PC-9 (cell line): ENCODE data around the gene HS3ST4. TPM values are rescaled to one million over a fixed set of nuclear protein-coding genes. Genes with fewer than 3 reads are reported as not detected.

Experiments
- BruUV-seq: library from RNA; stranded (reverse); fragments of 400-500 nt; replicated peaks from 2 replicates; lab custom pipeline; 2021; lab: Mats Ljungman, UMichigan
- CTCF ChIA-PET: fragments of 300-600 bp; sonication (Branson Sonifier 250); formaldehyde crosslinking; loops from one replicate; lab custom pipeline; 2022; ENCODE audit warnings: antibody characterized with exemption; lab: Charles Lee
- POLR2A ChIA-PET: fragments of 300-600 bp; sonication (Branson Sonifier 250); formaldehyde crosslinking; loops from one replicate; lab custom pipeline; 2022; ENCODE audit warnings: antibody characterized with exemption; ENCODE audit not compliant: unreplicated experiment; lab: Charles Lee
- DNase-seq, 2 experiments: peaks; one replicate each; pipeline versions ENCODE4 v3.0.0 to v3.0.0-alpha.2; 2015 to 2022; ENCODE audit warnings: mixed read lengths in 1 of 2
- H2AFZ ChIP-seq: fragments of 200-600 bp; sonication (generic); 2 replicates; pipeline ENCODE4 v1.8.1; 2017; ENCODE audit warnings: antibody characterized with exemption
- H3F3A ChIP-seq: fragments of 200-600 bp; sonication (generic); 2 replicates; pipeline ENCODE4 v1.8.1; 2017; ENCODE audit warnings: antibody characterized with exemption, mild to moderate bottlenecking, low read depth; ENCODE audit not compliant: insufficient read depth
- H3K27ac ChIP-seq: fragments of 200-600 bp; sonication (generic); 2 replicates; pipeline ENCODE4 v1.6.1; 2016; ENCODE audit warnings: mixed run types
- H3K27me3 ChIP-seq: fragments of 200-600 bp; sonication (generic); 2 replicates; pipeline ENCODE4 v1.6.1; 2016; ENCODE audit warnings: low read depth, mixed run types; ENCODE audit not compliant: insufficient read depth
- H3K36me3 ChIP-seq: fragments of 200-600 bp; sonication (generic); 2 replicates; pipeline ENCODE4 v1.6.1; 2016; ENCODE audit warnings: low read depth, mixed run types
- H3K4me1 ChIP-seq: fragments of 200-600 bp; sonication (generic); replicated peaks from 2 replicates; pipeline ENCODE4 v1.6.1; 2016; ENCODE audit warnings: mixed run types; ENCODE audit not compliant: insufficient read depth
- H3K4me2 ChIP-seq: fragments of 200-600 bp; sonication (generic); 2 replicates; pipeline ENCODE4 v1.6.1; 2017; ENCODE audit warnings: mixed run types
- H3K4me3 ChIP-seq: fragments of 200-600 bp; sonication (generic); 2 replicates; pipeline ENCODE4 v1.6.1; 2016; ENCODE audit warnings: mixed run types
- H3K79me2 ChIP-seq: fragments of 200-600 bp; sonication (generic); 2 replicates; pipeline ENCODE4 v1.6.1; 2017; ENCODE audit warnings: low read depth, mixed run types
- H3K9me2 ChIP-seq: fragments of 200-600 bp; sonication (generic); 2 replicates; pipeline ENCODE4 v1.8.1; 2017; ENCODE audit warnings: mild to moderate bottlenecking; ENCODE audit not compliant: insufficient read depth
- H3K9me3 ChIP-seq: fragments of 200-600 bp; sonication (generic); 2 replicates; pipeline ENCODE4 v1.8.1; 2016; ENCODE audit warnings: low read depth; ENCODE audit not compliant: insufficient read depth
- H4K20me1 ChIP-seq: fragments of 200-600 bp; sonication (generic); 2 replicates; pipeline ENCODE4 v1.8.1; 2017; ENCODE audit not compliant: insufficient read depth
- EZH2 ChIP-seq: fragments of 200-600 bp; sonication (generic); IDR thresholded peaks from 2 replicates; pipeline ENCODE4 v1.8.0; 2017; ENCODE audit warnings: antibody characterized with exemption, low read depth
- intact Hi-C: fragments of 100-400 bp; cut with micrococcal nuclease; formaldehyde crosslinking; loops from one replicate; pipeline ENCODE4 v1.10.0; 2022; ENCODE audit not compliant: unreplicated experiment
- total RNA-seq: library from RNA; stranded (reverse); gene quantifications from 2 replicates; pipeline ENCODE4 v1.2.3, GENCODE V29; 2021
- TF ChIP-seq, protein P1 (sequence below): fragments of 200-600 bp; sonication (generic); conservative IDR thresholded peaks from 2 replicates; pipeline ENCODE4 v1.6.1; 2017; ENCODE audit warnings: mixed run types, antibody characterized with exemption, mild to moderate bottlenecking, moderate library complexity

The HS3ST4 gene
- total RNA-seq, 1 experiment from 2014 or later: not detected

DNA sequence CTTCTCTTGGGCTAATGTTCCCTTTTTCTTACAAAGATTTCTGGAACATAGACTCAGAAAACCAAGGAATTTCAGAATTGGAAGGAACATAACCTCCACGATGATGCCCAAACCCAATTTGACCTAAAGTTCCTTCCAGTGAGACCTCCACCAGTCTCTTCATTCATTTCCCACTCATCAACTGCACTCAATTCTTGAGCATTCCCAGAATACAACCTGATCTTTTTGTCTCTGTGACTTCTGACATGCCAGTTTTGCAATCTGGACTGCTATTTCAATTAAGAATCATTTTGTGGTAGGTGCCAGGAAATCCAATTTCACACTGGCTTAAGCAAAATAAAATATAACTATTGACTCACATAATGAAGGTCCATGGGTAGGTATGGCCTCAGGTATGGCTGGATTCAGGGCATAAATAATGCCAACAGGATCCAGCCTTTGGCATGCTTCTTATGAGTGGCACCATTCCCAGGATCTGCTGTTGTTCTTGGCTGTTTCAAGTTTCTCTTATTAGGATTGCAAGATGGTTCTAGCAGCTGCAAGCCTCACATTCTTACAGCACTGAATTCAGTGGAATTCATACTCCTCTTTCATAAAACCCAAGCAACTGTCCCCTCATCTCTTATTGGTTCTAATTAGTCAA is 184.3 kb downstream of the HS3ST4 start:
- intact Hi-C loops: no loop called here

DNA sequence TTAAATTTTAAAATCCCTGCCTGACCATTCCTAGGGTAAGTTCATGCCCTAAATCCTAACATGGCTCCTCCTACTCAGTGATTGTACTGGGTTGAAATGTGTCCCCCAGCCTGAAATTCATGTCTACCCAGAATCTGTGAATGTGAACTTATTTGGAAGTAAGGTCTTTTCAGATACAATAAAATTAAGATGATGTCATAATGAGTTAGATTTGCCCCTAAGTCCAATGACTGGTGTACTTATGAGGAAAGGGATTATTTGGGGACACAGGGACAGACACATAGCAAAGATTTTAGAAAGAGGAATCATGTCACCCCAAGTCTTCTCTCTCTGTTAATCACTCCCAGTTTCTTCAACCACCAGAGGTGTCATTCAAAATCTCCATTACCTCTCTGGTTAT is 185.3 kb downstream of the HS3ST4 start:
- ChIA-PET POLR2A (no interaction called here), CTCF (no interaction called here)
- Histone ChIP-seq H3K36me3 (no peaks in the 10 kb centered on the region), H3K79me2 (no peaks in the 10 kb centered on the region), H3K4me2 (no peak overlapping the region), H3K27ac (no peak overlapping the region), H3K27me3 (no peaks in the 10 kb centered on the region), H3K9me3 (no peaks in the 10 kb centered on the region), H3K9me2 (no peaks in the 10 kb centered on the region), H3K4me1 (no peaks in the 10 kb centered on the region), H4K20me1 (no peaks in the 10 kb centered on the region), H3F3A (no peaks in the 10 kb centered on the region), H3K4me3 (no peak overlapping the region), H2AFZ (no peak overlapping the region)
- intact Hi-C loops: no loop called here
- no TSS peak for BruUV-seq
- TF ChIP-seq, protein P1, sequence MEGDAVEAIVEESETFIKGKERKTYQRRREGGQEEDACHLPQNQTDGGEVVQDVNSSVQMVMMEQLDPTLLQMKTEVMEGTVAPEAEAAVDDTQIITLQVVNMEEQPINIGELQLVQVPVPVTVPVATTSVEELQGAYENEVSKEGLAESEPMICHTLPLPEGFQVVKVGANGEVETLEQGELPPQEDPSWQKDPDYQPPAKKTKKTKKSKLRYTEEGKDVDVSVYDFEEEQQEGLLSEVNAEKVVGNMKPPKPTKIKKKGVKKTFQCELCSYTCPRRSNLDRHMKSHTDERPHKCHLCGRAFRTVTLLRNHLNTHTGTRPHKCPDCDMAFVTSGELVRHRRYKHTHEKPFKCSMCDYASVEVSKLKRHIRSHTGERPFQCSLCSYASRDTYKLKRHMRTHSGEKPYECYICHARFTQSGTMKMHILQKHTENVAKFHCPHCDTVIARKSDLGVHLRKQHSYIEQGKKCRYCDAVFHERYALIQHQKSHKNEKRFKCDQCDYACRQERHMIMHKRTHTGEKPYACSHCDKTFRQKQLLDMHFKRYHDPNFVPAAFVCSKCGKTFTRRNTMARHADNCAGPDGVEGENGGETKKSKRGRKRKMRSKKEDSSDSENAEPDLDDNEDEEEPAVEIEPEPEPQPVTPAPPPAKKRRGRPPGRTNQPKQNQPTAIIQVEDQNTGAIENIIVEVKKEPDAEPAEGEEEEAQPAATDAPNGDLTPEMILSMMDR: no peak
- TF ChIP-seq EZH2: no peak
- DNase-seq: no peak

More for the DNA sequence above, 184.3 kb downstream of the HS3ST4 start:
- no peak for DNase-seq
- Histone ChIP-seq H3K9me3 (no peaks in the 10 kb centered on the region), H4K20me1 (no peaks in the 10 kb centered on the region), H3K36me3 (no peaks in the 10 kb centered on the region), H3K4me1 (no peaks in the 10 kb centered on the region), H3K27ac (no peak overlapping the region), H3K4me3 (no peak overlapping the region), H3K4me2 (no peak overlapping the region), H3F3A (no peaks in the 10 kb centered on the region), H3K9me2 (no peaks in the 10 kb centered on the region), H2AFZ (no peak overlapping the region), H3K79me2 (no peaks in the 10 kb centered on the region), H3K27me3 (no peaks in the 10 kb centered on the region)
- POLR2A ChIA-PET: no interaction called here
- TF ChIP-seq, protein P1: no peak
- CTCF ChIA-PET: no interaction called here
- BruUV-seq: no TSS peak

DNA sequence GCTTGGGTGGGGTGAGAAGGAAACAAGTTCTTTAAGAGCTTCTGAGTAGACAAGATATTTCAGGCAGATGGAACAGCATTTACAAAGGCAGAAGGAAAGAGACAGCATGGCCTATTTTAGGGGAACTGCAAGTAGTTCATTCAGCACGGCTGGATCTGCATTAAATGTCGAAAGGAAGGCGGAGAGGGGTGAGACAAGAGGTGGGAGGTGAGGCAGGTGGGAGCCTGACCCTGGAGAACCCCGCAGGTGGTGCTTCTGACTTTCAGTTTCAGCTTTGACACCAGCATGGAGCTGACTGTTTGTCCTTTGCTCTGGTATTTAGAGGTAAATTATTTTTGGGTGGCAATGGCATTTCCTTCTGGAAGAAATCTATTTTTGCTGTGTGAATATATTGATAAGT is 194.8 kb downstream of the HS3ST4 start:
- H3K79me2 ChIP-seq: no peaks in the 10 kb centered on the region
- no peaks in the 10 kb centered on the region for H3K9me3 ChIP-seq
- BruUV-seq: no TSS peak
- no peaks in the 10 kb centered on the region for H3F3A ChIP-seq
- POLR2A ChIA-PET: no interaction called here
- TF ChIP-seq, protein P1: no peak
- TF ChIP-seq EZH2: no peak
- intact Hi-C loops: no loop called here
- H3K36me3 ChIP-seq: no peaks in the 10 kb centered on the region
- no peak overlapping the region for H2AFZ ChIP-seq
- H4K20me1 ChIP-seq: no peaks in the 10 kb centered on the region
- H3K9me2 ChIP-seq: no peaks in the 10 kb centered on the region
- no peak overlapping the region for H3K27ac ChIP-seq
- peaks cover 32% of the 10 kb centered on the region for H3K27me3 ChIP-seq
- no peaks in the 10 kb centered on the region for H3K4me1 ChIP-seq
- DNase-seq: no peak
- no peak overlapping the region for H3K4me3 ChIP-seq
- no peak overlapping the region for H3K4me2 ChIP-seq
- CTCF ChIA-PET: no interaction called here
